Measurements from ENCODE around the gene GNG14. TPM values are rescaled to one million over a fixed set of nuclear protein-coding genes. Genes with fewer than 3 reads are reported as not detected.

Gene GNG14
- total and polyA plus RNA-seq, 4 experiments from 2014 or later, result not detected

DNA sequence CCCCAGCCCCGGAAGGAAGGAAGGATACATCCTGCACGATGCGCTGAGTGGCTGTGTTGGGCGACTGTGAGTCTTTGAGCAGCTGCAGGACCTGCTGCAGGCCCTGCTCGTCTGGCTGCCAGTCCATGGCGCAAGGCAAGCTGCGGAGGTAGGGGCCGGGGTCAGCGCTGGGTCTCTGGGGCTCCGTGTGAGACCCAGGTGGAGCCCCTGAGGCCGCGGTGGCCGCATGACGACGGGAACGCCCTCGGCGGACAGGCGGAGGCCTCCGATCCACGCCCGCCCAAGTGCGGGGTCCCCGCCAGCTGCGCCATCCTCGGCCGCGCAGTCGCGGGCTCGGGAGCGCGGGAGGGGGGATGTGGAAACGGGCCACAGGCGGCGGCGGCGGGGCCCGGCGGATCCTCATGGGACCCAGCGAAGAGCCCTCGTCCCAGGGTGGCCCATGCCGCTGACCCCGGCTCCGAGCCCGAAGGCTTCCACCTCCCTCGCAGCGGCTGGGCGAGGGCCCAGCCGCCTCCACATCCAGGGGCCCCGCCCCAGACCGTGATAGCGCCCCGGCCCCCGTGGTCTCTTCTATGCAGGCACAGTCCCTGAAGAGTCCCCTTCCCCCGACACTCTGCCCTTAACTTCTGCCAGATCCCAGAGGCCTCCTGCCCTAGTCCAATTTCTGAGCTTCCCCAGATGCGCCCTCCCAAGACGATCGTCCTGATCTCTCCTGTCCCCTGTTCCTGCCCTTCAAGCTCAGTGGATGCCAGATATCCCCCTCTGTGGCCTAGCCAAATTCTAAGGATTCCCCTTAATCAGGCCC, 33.3 kb downstream of the GNG14 start:
- Mint-ChIP-seq H3K9me3 (peaks cover 0 to 4% (median 0%) of the 10 kb centered on the region in 8 donors), H3K27ac (peak overlapping the region; percentile 89 to 98 (median 92)), H3K4me3 (peak overlapping the region; percentile 89 to 98 (median 94)), H3K36me3 (peaks cover 10 to 28% of the 10 kb centered on the region in 2 donors), H3K27me3 (peaks cover 0 to 1% of the 10 kb centered on the region in 2 donors), H3K4me1 (peaks cover 23 to 52% (median 36%) of the 10 kb centered on the region in 4 donors)
- CTCF ChIA-PET (ENCODE audit: partially characterized antibody), result interaction anchor here (1.7 to 12.0 kb wide), 4 partner anchors 12 to 49 kb away, joined by 6 to 126 read pairs (median 14); partner anchors contain the start of gene TRIR
- intact Hi-C loops (cut with micrococcal nuclease), result loop anchor here (5.0 kb wide), 1 partner anchor 39 kb away; the partner anchor contains the start of gene DHPS
- H3K9me3 ChIP-seq (ENCODE audit: control insufficient read depth in 1 of 2, low read length in 2 of 2), result no peaks in the 10 kb centered on the region
- no peaks in the 10 kb centered on the region for H3K27me3 ChIP-seq (ENCODE audit: insufficient read depth, low read length)
- H3K27ac ChIP-seq (ENCODE audit: low read depth, low read length), result peak overlapping the region; percentile 73
- H3K4me3 ChIP-seq (ENCODE audit: low read length in 2 of 2), result peak overlapping the region; percentile 61 to 78
- POLR2A ChIA-PET (ENCODE audit: partially characterized antibody), result interaction anchor here (0.6 to 5.9 kb wide), 12 partner anchors 11 to 226 kb away, joined by 3 to 135 read pairs (median 4); partner anchors contain the start of genes DHPS, FBXW9, GET3 and JUNB
- no peak for DNase-seq
- H3K4me1 ChIP-seq (ENCODE audit: insufficient read depth, low read length), result peaks cover 30% of the 10 kb centered on the region
- H3K36me3 ChIP-seq (ENCODE audit: insufficient read depth, low read length), result peaks cover 12% of the 10 kb centered on the region

GRCh38 chr19:12721656-12722565, 34.1 kb downstream of the GNG14 start:
- POLR2A ChIA-PET (ENCODE audit: partially characterized antibody), result interaction anchor here (0.9 to 5.9 kb wide), 20 partner anchors 8 to 226 kb away, joined by 3 to 135 read pairs (median 4); partner anchors contain the start of genes DHPS, FBXW9, GET3 and JUNB
- peaks cover 0 to 4% (median 0%) of the 10 kb centered on the region in 8 donors for H3K9me3 Mint-ChIP-seq
- peaks cover 21 to 53% (median 35%) of the 10 kb centered on the region in 4 donors for H3K4me1 Mint-ChIP-seq
- intact Hi-C loops (cut with micrococcal nuclease), result loop anchor here (1.0 to 5.0 kb wide), 2 partner anchors 12 to 40 kb away; partner anchors contain the start of genes DHPS and TRIR
- CTCF ChIA-PET (ENCODE audit: partially characterized antibody), result interaction anchor here (1.2 to 12.0 kb wide), 8 partner anchors 11 to 74 kb away, joined by 3 to 126 read pairs (median 6); partner anchors contain the start of genes DHPS and TRIR
- peak in 3 of 5 donors; percentile 37 to 69 (median 46) for DNase-seq
- Histone ChIP-seq H3K27me3 (ENCODE audit: insufficient read depth, low read length) (no peaks in the 10 kb centered on the region), H3K36me3 (ENCODE audit: insufficient read depth, low read length) (peaks cover 6% of the 10 kb centered on the region), H3K4me1 (ENCODE audit: insufficient read depth, low read length) (peaks cover 30% of the 10 kb centered on the region), H3K4me3 (ENCODE audit: low read length in 2 of 2) (peak overlapping the region; percentile 61 to 78), H3K9me3 (ENCODE audit: control insufficient read depth in 1 of 2, low read length in 2 of 2) (no peaks in the 10 kb centered on the region), H3K27ac (ENCODE audit: low read depth, low read length) (peak overlapping the region; percentile 73)
- H3K4me3 Mint-ChIP-seq, result peak overlapping the region; percentile 91 to 98 (median 94)
- peak overlapping the region; percentile 89 to 98 (median 95) for H3K27ac Mint-ChIP-seq
- peaks cover 0 to 1% of the 10 kb centered on the region in 2 donors for H3K27me3 Mint-ChIP-seq
- peaks cover 6 to 27% of the 10 kb centered on the region in 2 donors for H3K36me3 Mint-ChIP-seq

GRCh38 chr19:12722566-12723380, 35.0 kb downstream of the GNG14 start:
- peak; percentile 91 to 97 (median 95) for DNase-seq
- Mint-ChIP-seq H3K9me3 (peaks cover 0 to 4% (median 0%) of the 10 kb centered on the region in 8 donors), H3K4me3 (peak overlapping the region; percentile 87 to 98 (median 92)), H3K4me1 (peaks cover 21 to 54% (median 35%) of the 10 kb centered on the region in 4 donors), H3K27ac (peak overlapping the region; percentile 88 to 98 (median 93)), H3K27me3 (peaks cover 0 to 1% of the 10 kb centered on the region in 2 donors), H3K36me3 (peaks cover 6 to 27% of the 10 kb centered on the region in 2 donors)
- H3K9me3 ChIP-seq (ENCODE audit: control insufficient read depth in 1 of 2, low read length in 2 of 2), result no peaks in the 10 kb centered on the region
- H3K27me3 ChIP-seq (ENCODE audit: insufficient read depth, low read length), result no peaks in the 10 kb centered on the region
- ChIA-PET CTCF (ENCODE audit: partially characterized antibody) (interaction anchor here (1.2 to 12.0 kb wide), 12 partner anchors 10 to 125 kb away, joined by 3 to 126 read pairs (median 4); partner anchors contain the start of genes DHPS, GET3, JUNB and TRIR), POLR2A (ENCODE audit: partially characterized antibody) (interaction anchor here (0.9 to 5.9 kb wide), 22 partner anchors 9 to 243 kb away, joined by 3 to 135 read pairs (median 4); partner anchors contain the start of genes DHPS, FBXW9, GET3 and JUNB)
- peaks cover 30% of the 10 kb centered on the region for H3K4me1 ChIP-seq (ENCODE audit: insufficient read depth, low read length)
- peak overlapping the region; percentile 21 to 78 for H3K4me3 ChIP-seq (ENCODE audit: low read length in 2 of 2)
- H3K27ac ChIP-seq (ENCODE audit: low read depth, low read length), result peak overlapping the region; percentile 73
- intact Hi-C loops (cut with micrococcal nuclease), result loop anchor here (1.0 to 5.0 kb wide), 3 partner anchors 12 to 40 kb away; partner anchors contain the start of genes DHPS, FBXW9 and TRIR
- peaks cover 5% of the 10 kb centered on the region for H3K36me3 ChIP-seq (ENCODE audit: insufficient read depth, low read length)

- DNase-seq, result no peak
- Histone ChIP-seq H3K4me3 (ENCODE audit: low read length in 2 of 2) (peak overlapping the region; percentile 21 to 78), H3K27ac (ENCODE audit: low read depth, low read length) (peak overlapping the region; percentile 68), H3K4me1 (ENCODE audit: insufficient read depth, low read length) (peaks cover 30% of the 10 kb centered on the region), H3K27me3 (ENCODE audit: insufficient read depth, low read length) (no peaks in the 10 kb centered on the region), H3K9me3 (ENCODE audit: control insufficient read depth in 1 of 2, low read length in 2 of 2) (no peaks in the 10 kb centered on the region), H3K36me3 (ENCODE audit: insufficient read depth, low read length) (peaks cover 5% of the 10 kb centered on the region)
- POLR2A ChIA-PET (ENCODE audit: partially characterized antibody), result interaction anchor here (0.5 to 5.9 kb wide), 18 partner anchors 9 to 456 kb away, joined by 3 to 135 read pairs (median 6); partner anchors contain the start of genes DHPS, FBXW9, GET3 and JUNB
- intact Hi-C loops (cut with micrococcal nuclease), result loop anchor here (1.0 to 5.0 kb wide), 2 partner anchors 27 to 41 kb away; partner anchors contain the start of genes DHPS and FBXW9
- Mint-ChIP-seq H3K27me3 (peaks cover 0 to 1% of the 10 kb centered on the region in 2 donors), H3K27ac (peak overlapping the region; percentile 88 to 98 (median 93)), H3K9me3 (peaks cover 0 to 4% (median 0%) of the 10 kb centered on the region in 8 donors), H3K4me1 (peaks cover 21 to 54% (median 35%) of the 10 kb centered on the region in 4 donors), H3K36me3 (peaks cover 6 to 27% of the 10 kb centered on the region in 2 donors), H3K4me3 (peak overlapping the region; percentile 87 to 98 (median 92))
- CTCF ChIA-PET (ENCODE audit: partially characterized antibody), result interaction anchor here (0.6 to 12.0 kb wide), 12 partner anchors 10 to 125 kb away, joined by 3 to 126 read pairs (median 4); partner anchors contain the start of genes GET3, JUNB and TRIR
Measured at GRCh38 chr19:12723381-12723640, 35.5 kb downstream of the GNG14 start.

- Mint-ChIP-seq H3K9me3 (peaks cover 0 to 4% (median 0%) of the 10 kb centered on the region in 8 donors), H3K4me1 (peaks cover 18 to 52% (median 35%) of the 10 kb centered on the region in 4 donors), H3K4me3 (peak within 1 kb of the TSS; percentile 87 to 98 (median 92)), H3K36me3 (peaks cover 1 to 23% of the 10 kb centered on the region in 2 donors), H3K27me3 (peaks cover 0 to 1% of the 10 kb centered on the region in 2 donors), H3K27ac (peak within 1 kb of the TSS; percentile 88 to 98 (median 93))
- intact Hi-C loops (cut with micrococcal nuclease), result loop anchor here (1.0 to 5.0 kb wide), 2 partner anchors 28 to 42 kb away; partner anchors contain the start of genes DHPS and FBXW9
- Histone ChIP-seq H3K9me3 (ENCODE audit: control insufficient read depth in 1 of 2, low read length in 2 of 2) (no peaks in the 10 kb centered on the region), H3K27ac (ENCODE audit: low read depth, low read length) (peak within 1 kb of the TSS; percentile 68), H3K4me3 (ENCODE audit: low read length in 2 of 2) (peak within 1 kb of the TSS; percentile 21 to 78), H3K36me3 (ENCODE audit: insufficient read depth, low read length) (peaks cover 4% of the 10 kb centered on the region), H3K27me3 (ENCODE audit: insufficient read depth, low read length) (no peaks in the 10 kb centered on the region), H3K4me1 (ENCODE audit: insufficient read depth, low read length) (peaks cover 30% of the 10 kb centered on the region)
- ChIA-PET POLR2A (ENCODE audit: partially characterized antibody) (interaction anchor here (0.5 to 5.9 kb wide), 17 partner anchors 9 to 1798 kb away, joined by 3 to 135 read pairs (median 5); partner anchors contain the start of genes DHPS, FBXW9, GET3 and JUNB), CTCF (ENCODE audit: partially characterized antibody) (interaction anchor here (0.6 to 12.0 kb wide), 10 partner anchors 9 to 124 kb away, joined by 3 to 126 read pairs (median 4); partner anchors contain the start of genes GET3, JUNB and TRIR)
- peak; percentile 50 to 69 (median 55) for DNase-seq
Measured at GRCh38 chr19:12723641-12724426, 36.0 kb downstream of the GNG14 start, which contains the start of gene TNPO2. TSS of gene TNPO2 (minus strand) at chr19:12723932. CDS start at chr19:12720977, 2,955 bp downstream.

Data from CD4-positive, alpha-beta memory T cell (primary cell).